ENCODE results near the gene TRMT10A. TPM values are rescaled to one million over a fixed set of nuclear protein-coding genes. Genes with fewer than 3 reads are reported as not detected.

The TRMT10A gene
- total RNA-seq, 1 donor from 2014 or later = 5.7 TPM

DNA sequence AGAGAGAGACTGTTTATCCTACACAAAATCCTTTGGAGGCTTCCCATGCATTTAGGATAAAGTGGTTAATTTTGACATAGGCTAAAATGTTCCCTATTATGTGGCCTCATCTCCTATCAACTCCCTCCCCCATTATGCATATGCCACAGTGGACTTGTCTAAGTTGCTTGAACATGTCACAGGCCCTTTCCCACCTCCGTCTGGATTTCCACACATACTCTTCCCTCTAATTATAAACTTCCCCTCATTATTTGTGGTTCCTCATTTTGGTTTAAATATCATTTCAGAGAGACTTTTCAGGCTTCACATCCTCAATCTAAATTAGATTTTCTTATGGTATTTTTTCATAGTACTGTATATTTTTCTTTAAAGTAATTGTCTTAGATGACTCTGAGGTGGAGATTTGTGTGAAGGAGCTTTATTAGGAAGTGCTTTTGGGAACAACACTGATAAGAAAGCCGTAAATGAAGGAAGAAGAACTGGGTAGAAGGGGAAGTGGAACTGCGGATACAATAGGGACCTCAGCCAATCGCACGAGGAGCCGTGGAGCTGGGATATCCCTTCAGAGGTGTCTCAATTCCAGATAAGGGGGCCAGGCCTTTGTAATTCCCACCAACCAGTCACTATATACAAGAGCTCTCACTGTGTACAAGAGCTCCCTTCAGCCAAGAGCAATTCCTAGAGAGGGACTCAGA, 45.1 kb downstream of the TRMT10A start:
- H3K27me3 ChIP-seq (ENCODE audit: control insufficient read depth in 3 of 3, insufficient read depth in 3 of 3, low read length in 3 of 3) = no peaks in the 10 kb centered on the region
- H3K9me3 ChIP-seq (ENCODE audit: control insufficient read depth in 3 of 3, low read length in 3 of 3) = no peaks in the 10 kb centered on the region
- no peak overlapping the region for H3K9ac ChIP-seq (ENCODE audit: low read depth in 1 of 3, low read length in 3 of 3)
- H3K27ac ChIP-seq (ENCODE audit: low read depth, low read length) = no peak overlapping the region
- no peaks in the 10 kb centered on the region for H3K36me3 ChIP-seq (ENCODE audit: control insufficient read depth in 3 of 3, insufficient read depth in 3 of 3, low read length in 3 of 3)
- no peak overlapping the region for H3K4me3 ChIP-seq (ENCODE audit: low read length in 3 of 3)
- no peaks in the 10 kb centered on the region for H3K4me1 ChIP-seq (ENCODE audit: control insufficient read depth in 3 of 3, insufficient read depth in 3 of 3, low read length in 3 of 3)

DNA sequence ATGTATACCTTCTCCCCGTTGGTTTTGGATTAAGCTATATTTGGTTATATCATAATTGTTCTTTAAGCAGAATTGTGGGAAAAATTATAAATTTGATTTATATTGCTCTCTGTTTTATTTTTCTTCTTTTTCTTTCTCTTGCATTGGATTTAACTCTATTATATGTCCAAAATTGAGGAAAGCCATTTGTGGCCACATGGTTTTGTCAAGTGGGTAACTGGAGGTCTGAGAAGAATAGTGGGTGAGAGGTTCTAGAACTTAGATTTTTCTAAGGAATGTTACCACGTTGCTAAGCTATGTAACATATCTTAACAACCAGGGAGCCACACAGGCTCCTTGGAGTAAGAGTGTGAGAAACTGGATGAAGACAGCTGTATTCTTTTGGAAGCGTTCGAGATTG, 53.1 kb downstream of the TRMT10A start, which contains the start of gene C4orf17:
TSS of gene C4orf17 (plus strand) at position 301 of the 400 bp plus-strand sequence. CDS start 2,061 bp downstream, outside the sequence.
- Histone ChIP-seq H3K9me3 (ENCODE audit: control insufficient read depth in 3 of 3, low read length in 3 of 3) (no peaks in the 10 kb centered on the region), H3K27me3 (ENCODE audit: control insufficient read depth in 3 of 3, insufficient read depth in 3 of 3, low read length in 3 of 3) (no peaks in the 10 kb centered on the region), H3K9ac (ENCODE audit: low read depth in 1 of 3, low read length in 3 of 3) (no peak within 1 kb of the TSS), H3K27ac (ENCODE audit: low read depth, low read length) (no peak within 1 kb of the TSS), H3K36me3 (ENCODE audit: control insufficient read depth in 3 of 3, insufficient read depth in 3 of 3, low read length in 3 of 3) (no peaks in the 10 kb centered on the region), H3K4me1 (ENCODE audit: control insufficient read depth in 3 of 3, insufficient read depth in 3 of 3, low read length in 3 of 3) (no peaks in the 10 kb centered on the region), H3K4me3 (ENCODE audit: low read length in 3 of 3) (no peak within 1 kb of the TSS)

DNA sequence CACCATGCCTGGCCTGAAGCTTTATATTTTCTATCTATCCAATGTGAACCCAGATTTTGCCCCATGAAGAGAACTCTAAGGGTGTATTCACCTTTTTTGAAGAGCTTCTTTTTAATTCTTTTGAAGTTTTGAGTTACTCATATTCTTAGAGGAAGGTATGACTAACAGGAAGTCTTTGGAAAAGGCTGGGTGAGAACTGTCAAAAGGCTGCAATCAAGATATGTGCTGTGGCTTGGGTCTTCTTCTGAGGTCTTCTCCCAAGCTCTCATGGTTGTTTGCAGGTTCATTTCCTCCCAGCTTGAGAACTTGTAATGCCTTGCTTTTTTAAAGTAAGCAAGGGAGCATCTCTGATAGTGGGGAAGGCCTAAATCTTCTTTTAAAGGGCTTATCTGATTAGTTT, 56.1 kb downstream of the TRMT10A start:
- Histone ChIP-seq H3K36me3 (ENCODE audit: control insufficient read depth in 3 of 3, insufficient read depth in 3 of 3, low read length in 3 of 3) (no peaks in the 10 kb centered on the region), H3K4me3 (ENCODE audit: low read length in 3 of 3) (no peak overlapping the region), H3K27me3 (ENCODE audit: control insufficient read depth in 3 of 3, insufficient read depth in 3 of 3, low read length in 3 of 3) (no peaks in the 10 kb centered on the region), H3K27ac (ENCODE audit: low read depth, low read length) (no peak overlapping the region), H3K9me3 (ENCODE audit: control insufficient read depth in 3 of 3, low read length in 3 of 3) (no peaks in the 10 kb centered on the region), H3K4me1 (ENCODE audit: control insufficient read depth in 3 of 3, insufficient read depth in 3 of 3, low read length in 3 of 3) (no peaks in the 10 kb centered on the region), H3K9ac (ENCODE audit: low read depth in 1 of 3, low read length in 3 of 3) (no peak overlapping the region)

DNA sequence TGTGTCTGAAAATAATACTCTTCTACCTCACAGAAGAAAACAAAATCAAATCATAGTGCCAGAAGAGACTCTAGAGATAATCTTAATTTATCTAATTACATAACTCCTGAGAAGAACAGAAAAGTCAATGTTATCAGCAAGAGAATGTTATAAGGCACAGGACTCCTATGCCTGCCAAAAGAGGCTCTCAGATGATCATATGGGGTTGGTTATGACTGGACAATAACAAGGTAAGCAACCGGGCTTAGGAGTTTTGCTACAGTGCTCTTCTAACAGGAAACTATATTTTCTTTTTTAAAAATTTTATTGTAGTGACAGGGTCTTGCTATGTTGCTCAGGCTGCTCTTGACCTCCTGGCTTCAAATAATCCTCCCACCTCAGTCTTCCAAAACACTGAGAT, 56.5 kb downstream of the TRMT10A start:
- no peaks in the 10 kb centered on the region for H3K4me1 ChIP-seq (ENCODE audit: control insufficient read depth in 3 of 3, insufficient read depth in 3 of 3, low read length in 3 of 3)
- no peak overlapping the region for H3K27ac ChIP-seq (ENCODE audit: low read depth, low read length)
- no peak overlapping the region for H3K9ac ChIP-seq (ENCODE audit: low read depth in 1 of 3, low read length in 3 of 3)
- H3K36me3 ChIP-seq (ENCODE audit: control insufficient read depth in 3 of 3, insufficient read depth in 3 of 3, low read length in 3 of 3) = no peaks in the 10 kb centered on the region
- no peaks in the 10 kb centered on the region for H3K9me3 ChIP-seq (ENCODE audit: control insufficient read depth in 3 of 3, low read length in 3 of 3)
- H3K27me3 ChIP-seq (ENCODE audit: control insufficient read depth in 3 of 3, insufficient read depth in 3 of 3, low read length in 3 of 3) = no peaks in the 10 kb centered on the region
- H3K4me3 ChIP-seq (ENCODE audit: low read length in 3 of 3) = no peak overlapping the region

DNA sequence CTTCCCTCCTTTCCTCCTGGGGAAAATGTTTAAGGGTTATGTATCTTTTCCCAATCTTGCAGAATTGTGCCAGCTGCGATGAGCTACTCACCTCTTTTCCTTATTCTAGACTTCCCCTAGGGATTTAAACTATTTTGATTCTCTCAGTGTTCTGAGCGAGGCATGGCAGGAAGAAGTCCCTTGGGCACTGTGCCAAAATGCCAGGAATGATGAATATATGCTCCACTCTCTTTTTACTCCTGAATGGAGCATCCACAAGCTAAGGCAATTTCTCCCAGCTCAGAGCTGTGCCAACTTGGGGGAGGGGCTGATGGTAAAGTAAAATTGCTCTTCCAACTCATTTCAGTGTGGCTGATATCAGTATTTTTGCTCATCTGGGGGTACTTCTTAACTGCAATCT, 57.1 kb downstream of the TRMT10A start:
- Histone ChIP-seq H3K27ac (ENCODE audit: low read depth, low read length) (no peak overlapping the region), H3K36me3 (ENCODE audit: control insufficient read depth in 3 of 3, insufficient read depth in 3 of 3, low read length in 3 of 3) (no peaks in the 10 kb centered on the region), H3K4me1 (ENCODE audit: control insufficient read depth in 3 of 3, insufficient read depth in 3 of 3, low read length in 3 of 3) (no peaks in the 10 kb centered on the region), H3K4me3 (ENCODE audit: low read length in 3 of 3) (no peak overlapping the region), H3K27me3 (ENCODE audit: control insufficient read depth in 3 of 3, insufficient read depth in 3 of 3, low read length in 3 of 3) (no peaks in the 10 kb centered on the region), H3K9ac (ENCODE audit: low read depth in 1 of 3, low read length in 3 of 3) (no peak overlapping the region), H3K9me3 (ENCODE audit: control insufficient read depth in 3 of 3, low read length in 3 of 3) (no peaks in the 10 kb centered on the region)

DNA sequence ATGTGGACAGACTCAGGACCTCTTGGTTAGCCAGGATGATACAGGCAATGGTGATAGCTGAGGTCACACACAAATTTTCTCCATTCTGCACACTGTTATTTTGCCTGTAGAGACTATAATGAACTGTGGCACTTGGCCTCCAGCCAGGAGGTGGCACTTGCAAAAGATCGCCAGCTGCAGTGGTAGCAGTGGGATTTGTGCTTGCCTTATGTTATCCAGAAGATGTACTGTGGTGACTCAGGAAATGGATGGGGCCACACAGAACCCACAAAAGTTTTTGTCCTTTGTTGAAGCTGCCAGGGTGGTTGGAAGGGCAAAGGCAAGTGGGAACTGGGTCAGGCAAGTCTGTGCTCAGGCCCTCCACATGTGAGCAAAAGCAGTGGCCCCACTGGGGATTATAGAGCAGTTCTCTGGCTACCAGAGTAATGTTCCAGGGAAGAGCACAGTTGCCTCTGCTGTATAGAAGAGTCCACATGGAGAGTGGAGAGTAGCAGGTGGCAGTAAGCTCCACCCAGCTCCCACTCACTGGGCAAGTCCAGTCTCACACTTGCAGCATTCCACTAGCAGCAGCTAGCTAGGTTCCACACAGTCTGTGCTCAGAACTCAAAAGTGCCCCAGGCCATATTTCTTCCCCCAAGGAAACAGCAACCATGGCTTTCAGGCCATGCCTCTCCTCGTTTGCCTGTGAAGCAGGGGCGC, 58.9 kb downstream of the TRMT10A start:
- Histone ChIP-seq H3K9me3 (ENCODE audit: control insufficient read depth in 3 of 3, low read length in 3 of 3) (no peaks in the 10 kb centered on the region), H3K27me3 (ENCODE audit: control insufficient read depth in 3 of 3, insufficient read depth in 3 of 3, low read length in 3 of 3) (no peaks in the 10 kb centered on the region), H3K9ac (ENCODE audit: low read depth in 1 of 3, low read length in 3 of 3) (no peak overlapping the region), H3K4me1 (ENCODE audit: control insufficient read depth in 3 of 3, insufficient read depth in 3 of 3, low read length in 3 of 3) (no peaks in the 10 kb centered on the region), H3K36me3 (ENCODE audit: control insufficient read depth in 3 of 3, insufficient read depth in 3 of 3, low read length in 3 of 3) (no peaks in the 10 kb centered on the region), H3K4me3 (ENCODE audit: low read length in 3 of 3) (no peak overlapping the region), H3K27ac (ENCODE audit: low read depth, low read length) (no peak overlapping the region)

Other genes with a start within 250 kb of the TRMT10A start
- 33.4 TPM for gene ADH1B, start 242.6 kb downstream of the TRMT10A start, total RNA-seq
- gene ADH1C, start 211.3 kb downstream of the TRMT10A start, total RNA-seq = 13.0 TPM
- gene ADH7, start 128.7 kb downstream of the TRMT10A start, total RNA-seq = not detected
- not detected for gene C4orf17, start 53.0 kb downstream of the TRMT10A start, total RNA-seq
- gene MTTP, start 10.8 kb upstream of the TRMT10A start, total RNA-seq = under 0.01 TPM
- 132 TPM for gene C4orf54, start 93.8 kb upstream of the TRMT10A start, total RNA-seq

Data from skeletal muscle tissue (tissue), 4 donors.